DOHH2 (cell line): ENCODE measurements around the gene ST8SIA6.

ENCODE experiments used
- CTCF ChIP-seq: fragments of 200-600 bp; sonication (generic); IDR thresholded peaks from one replicate; pipeline ENCODE4 v1.5.1; 2014; ENCODE audit warnings: antibody characterized with exemption, mild to moderate bottlenecking, low read depth, low read length; ENCODE audit not compliant: poor library complexity, severe bottlenecking
- EZH2phosphoT487 ChIP-seq: fragments of 200-600 bp; sonication (generic); IDR thresholded peaks from 2 replicates; pipeline ENCODE4 v1.6.1; 2017; ENCODE audit warnings: borderline replicate concordance, mild to moderate bottlenecking, antibody characterized with exemption, low read length, moderate library complexity, mixed read lengths

DNA sequence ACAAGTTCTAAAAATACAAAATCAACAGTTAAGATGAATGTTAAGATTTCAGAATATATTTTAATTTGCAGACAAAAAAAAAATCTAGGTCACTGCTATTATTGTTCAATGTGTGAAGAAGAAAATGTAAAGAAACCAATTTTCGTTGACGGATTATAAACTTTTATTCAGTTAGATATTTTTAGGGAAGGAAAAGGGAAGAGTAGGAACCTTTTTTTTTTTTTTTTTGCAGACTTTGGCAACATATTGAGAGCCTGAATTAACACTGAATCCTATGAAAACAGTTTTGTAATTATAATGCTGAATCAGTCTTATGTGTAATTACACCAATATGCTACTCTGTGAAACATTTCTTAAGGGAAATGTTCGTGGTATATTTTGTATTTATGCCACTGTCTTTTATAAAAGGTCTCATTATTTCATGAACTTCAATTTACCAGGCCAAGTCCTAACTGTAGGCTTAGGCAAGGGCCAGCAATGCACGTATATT, 106.3 kb downstream of the ST8SIA6 start:
- no peak for TF ChIP-seq CTCF
- no peak for TF ChIP-seq EZH2phosphoT487
